GM19467 (cell line): ENCODE data around the gene ARMC5.
"Not testable (repeated sequence)": the region's sequence is repeated elsewhere in the genome, so short reads cannot be mapped to it uniquely, and the experiment has no call there.

Source experiments
- ATAC-seq: cut with Tn5 transposase; IDR thresholded peaks from one replicate; pipeline ENCODE4 v1.9.1; 2021; ENCODE audit warnings: mild to moderate bottlenecking, moderate library complexity; ENCODE audit not compliant: unreplicated experiment

The ARMC5 gene

DNA sequence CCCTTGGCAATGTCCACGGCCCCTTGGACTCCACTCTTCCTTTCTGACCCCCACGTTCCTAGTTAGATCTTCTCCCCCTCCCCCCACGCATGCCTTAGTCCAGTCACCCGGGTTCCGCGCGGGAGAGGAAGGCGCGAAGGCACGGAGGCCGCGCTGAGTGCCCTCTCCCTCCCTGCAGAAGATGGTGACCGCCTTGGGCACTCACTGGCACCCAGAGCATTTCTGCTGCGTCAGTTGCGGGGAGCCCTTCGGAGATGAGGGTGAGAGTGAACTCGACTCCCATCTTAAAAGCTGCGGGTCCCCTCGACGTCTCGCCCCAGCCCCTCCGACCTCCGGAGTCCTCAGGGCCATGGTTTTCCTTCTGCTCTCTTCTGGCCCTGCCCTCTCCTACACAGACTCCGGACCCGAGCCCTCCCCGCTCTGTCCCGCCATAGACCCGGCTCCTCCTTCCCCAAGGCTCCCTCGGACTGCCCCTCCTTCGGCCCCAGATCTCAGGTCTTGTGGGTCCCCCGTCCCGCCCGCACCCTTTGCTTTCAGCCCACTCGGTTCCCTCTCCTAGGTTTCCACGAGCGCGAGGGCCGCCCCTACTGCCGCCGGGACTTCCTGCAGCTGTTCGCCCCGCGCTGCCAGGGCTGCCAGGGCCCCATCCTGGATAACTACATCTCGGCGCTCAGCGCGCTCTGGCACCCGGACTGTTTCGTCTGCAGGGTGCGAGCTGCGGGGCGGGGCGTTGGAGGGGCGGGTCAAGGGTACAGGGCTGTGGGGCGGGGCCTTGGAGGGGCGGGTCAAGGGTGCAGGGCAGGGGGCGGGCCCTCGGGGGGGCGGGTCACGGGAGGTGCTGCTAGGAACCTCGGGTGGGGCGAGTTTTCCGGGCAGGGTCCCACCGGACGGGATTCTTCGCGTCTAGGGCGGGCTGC, 17.3 kb downstream of the ARMC5 start:
- peak; percentile 60 for ATAC-seq

DNA sequence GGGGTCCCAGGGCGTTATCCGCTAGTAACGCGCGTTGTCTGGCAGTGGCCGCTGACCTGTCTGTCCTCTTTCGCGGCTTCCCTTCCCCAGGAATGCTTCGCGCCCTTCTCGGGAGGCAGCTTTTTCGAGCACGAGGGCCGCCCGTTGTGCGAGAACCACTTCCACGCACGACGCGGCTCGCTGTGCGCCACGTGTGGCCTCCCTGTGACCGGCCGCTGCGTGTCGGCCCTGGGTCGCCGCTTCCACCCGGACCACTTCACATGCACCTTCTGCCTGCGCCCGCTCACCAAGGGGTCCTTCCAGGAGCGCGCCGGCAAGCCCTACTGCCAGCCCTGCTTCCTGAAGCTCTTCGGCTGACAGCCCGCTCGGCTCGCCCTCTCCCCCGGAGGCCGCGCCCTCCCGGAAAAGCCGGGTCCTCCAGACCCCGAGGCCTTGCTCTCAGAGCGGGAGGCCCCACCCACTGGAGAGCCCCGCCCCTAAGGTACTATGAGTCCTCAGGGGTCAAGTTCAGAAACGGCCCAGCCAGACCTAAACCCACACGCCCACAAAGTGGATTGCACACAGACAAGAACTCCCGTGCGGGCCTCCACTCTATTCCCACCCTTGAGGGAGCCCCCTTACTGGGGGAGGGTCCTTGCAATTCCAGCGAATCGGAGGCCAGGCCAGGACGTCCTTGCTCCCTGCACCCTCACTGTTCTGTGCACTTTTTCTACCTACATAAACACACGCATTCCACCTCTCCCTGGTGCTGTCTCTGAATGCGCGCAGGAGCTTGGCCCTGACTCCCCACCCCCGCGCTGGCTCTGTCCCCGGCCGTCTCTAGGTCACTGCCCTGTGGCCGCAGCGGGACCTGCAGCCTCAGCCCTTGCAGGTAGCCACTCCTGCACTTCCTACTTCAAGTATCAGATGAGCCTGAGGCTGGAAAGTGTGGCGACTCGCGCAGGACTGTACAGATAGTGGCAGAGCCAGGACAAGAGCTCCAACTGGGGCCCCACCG, 18.2 kb downstream of the ARMC5 start:
- no peak for ATAC-seq

DNA sequence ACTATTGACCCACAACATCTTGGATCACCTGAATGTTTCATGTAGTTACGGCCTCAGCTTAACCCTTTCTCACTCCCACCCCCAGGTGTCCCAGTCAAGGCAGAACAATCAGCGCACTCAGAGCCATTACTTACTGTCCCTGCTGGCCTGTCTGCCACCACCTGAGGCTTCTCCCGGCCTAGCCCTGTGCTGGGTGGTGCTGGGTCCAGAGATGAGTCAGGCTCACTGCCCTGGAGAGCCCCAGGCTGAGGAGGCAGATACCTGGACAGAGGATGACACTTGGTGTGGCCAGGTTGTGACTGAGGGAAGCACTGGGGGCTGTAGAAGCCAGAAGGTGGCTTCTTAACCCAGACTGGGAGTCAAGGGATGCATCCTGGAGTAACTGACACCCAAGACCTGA, 19.7 kb downstream of the ARMC5 start:
- ATAC-seq, result no peak

GRCh38 chr16:31479751-31480150, 20.4 kb downstream of the ARMC5 start:
- ATAC-seq, result no peak

DNA sequence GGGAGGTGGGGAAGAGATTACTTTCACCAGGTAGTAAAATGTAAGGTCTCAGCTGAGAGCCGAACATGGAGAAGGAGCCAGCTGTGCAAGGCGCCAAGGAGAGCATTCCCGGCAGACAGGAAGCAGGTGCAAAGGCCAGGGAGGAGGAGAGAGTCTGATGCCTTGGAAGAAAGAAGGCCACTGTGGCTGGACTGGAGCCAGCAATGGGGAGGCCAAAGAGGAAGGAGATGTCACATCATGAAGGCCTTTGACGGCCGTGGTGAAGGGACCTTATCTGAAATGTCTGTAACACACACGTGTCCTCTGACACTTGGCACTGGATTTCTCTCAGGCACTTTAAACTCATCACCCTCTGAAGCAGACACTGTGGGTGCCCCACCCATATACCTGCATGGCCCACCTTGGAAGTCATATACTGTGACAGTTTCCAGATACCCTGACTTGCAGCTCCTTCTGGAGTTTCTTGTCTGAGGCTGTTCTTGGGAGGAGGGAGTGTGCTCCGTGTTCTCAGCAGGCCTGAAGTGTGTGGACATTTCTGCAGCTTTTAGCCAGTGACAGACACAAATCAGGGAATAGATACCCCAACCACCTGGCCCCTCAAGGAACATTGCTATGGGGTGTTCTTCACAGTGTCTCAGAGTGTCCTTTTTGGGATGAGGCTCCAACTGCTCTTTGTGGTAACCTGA, 21.7 kb downstream of the ARMC5 start:
- no peak for ATAC-seq

GRCh38 chr16:31483081-31483480, 23.8 kb downstream of the ARMC5 start, which contains the start of gene SLC5A2:
Gene SLC5A2 (plus strand): TSS chr16:31483123. CDS start chr16:31483137, 14 bp downstream.
- ATAC-seq, result no peak

DNA sequence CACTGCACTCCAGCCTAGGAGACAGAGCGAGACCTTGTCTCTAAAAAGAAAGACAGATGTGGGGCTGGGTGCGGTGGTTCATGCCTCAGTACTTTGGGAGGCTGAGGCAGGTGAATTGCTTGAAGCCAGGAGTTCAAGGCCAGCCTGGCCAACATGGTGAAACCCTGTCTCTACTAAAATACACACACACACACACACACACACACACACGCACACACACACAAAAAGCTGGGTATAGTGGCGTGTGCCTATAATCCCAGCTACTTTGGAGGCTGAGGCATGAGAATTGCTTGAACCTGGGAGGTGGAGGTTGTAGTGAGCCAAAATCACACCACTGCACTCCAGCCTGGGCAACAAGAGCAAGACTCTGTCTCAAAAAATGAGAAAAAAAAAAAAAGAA, 24.7 kb downstream of the ARMC5 start:
- ATAC-seq, result not testable (repeated sequence)

DNA sequence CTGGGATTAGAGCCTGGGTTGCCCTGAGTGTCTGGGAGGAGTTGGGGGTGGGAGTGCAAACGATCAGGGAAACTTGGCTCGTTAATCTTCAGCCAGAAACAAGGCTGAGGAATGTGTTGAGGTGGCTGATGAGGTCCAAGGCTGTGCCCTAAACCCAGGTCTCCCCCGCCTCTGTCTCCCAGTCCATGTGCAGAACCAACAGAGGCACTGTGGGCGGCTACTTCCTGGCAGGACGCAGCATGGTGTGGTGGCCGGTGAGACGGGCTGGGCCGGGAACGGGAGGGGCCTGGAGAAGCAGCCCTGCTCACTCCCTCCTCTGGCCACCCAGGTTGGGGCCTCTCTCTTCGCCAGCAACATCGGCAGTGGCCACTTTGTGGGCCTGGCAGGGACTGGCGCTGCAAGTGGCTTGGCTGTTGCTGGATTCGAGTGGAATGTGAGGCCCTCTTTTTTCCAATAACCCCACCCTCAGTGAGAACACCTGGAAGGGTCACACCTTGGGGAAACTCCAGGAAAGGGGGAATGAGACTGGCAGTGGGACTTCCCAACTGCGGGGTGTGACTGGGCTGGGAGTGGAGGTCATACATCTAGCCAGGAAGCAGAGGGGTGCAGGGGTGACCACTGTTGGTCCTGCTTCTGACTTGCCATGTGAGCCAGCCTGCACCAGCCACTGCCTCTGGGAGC, 25.3 kb downstream of the ARMC5 start:
- no peak for ATAC-seq

DNA sequence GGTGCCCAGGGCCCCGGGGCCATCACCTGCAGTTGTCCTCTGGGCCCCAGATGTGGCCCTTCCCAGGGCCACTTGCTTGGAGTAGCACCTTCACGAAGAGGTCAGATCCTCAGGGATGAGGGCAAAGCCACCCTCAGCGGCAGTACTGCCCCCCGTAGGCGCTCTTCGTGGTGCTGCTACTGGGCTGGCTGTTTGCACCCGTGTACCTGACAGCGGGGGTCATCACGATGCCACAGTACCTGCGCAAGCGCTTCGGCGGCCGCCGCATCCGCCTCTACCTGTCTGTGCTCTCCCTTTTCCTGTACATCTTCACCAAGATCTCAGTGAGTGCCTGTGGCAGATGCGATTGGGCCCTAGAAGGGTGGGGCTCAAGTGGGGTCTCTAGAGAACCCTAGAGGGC, 26.3 kb downstream of the ARMC5 start:
- ATAC-seq, result no peak

GRCh38 chr16:31486045-31486444, 26.7 kb downstream of the ARMC5 start:
- ATAC-seq, result no peak

- ATAC-seq, result no peak
These were observed 27.9 kb downstream of the ARMC5 start for GRCh38 chr16:31487071-31487719.

DNA sequence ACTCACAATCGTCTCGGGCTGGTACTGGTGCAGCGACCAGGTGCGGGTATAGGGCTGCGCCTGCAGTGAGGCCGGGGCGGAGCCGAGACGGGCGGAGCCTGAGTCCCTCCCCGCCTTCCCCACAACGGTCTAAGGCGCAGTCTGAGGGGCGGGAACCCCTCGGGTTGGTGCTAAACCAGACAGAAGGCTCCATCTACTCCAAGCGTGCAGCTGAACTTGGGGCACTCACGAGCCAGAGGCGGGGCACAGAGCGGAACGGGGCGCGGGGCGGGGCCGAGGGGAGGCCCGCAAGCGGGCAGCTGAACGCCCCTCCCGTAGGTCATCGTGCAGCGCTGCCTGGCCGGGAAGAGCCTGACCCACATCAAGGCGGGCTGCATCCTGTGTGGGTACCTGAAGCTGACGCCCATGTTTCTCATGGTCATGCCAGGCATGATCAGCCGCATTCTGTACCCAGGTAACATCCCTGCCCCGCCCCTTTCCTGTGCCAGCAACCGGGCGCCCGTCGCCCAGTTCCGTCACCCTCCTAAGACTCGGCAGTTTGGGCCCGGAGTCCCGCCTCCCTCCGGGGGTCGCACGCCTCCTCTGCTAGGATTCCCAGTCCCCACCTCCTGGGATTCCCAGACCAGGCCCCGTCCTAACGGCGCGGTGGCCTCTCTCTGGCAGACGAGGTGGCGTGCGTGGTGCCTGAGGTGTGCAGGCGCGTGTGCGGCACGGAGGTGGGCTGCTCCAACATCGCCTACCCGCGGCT, 28.6 kb downstream of the ARMC5 start:
- peak; percentile 73 for ATAC-seq

- ATAC-seq, result no peak
These were observed 29.4 kb downstream of the ARMC5 start for GRCh38 chr16:31488468-31489297.

- no peak for ATAC-seq
These were observed 29.9 kb downstream of the ARMC5 start for GRCh38 chr16:31489298-31489564.

DNA sequence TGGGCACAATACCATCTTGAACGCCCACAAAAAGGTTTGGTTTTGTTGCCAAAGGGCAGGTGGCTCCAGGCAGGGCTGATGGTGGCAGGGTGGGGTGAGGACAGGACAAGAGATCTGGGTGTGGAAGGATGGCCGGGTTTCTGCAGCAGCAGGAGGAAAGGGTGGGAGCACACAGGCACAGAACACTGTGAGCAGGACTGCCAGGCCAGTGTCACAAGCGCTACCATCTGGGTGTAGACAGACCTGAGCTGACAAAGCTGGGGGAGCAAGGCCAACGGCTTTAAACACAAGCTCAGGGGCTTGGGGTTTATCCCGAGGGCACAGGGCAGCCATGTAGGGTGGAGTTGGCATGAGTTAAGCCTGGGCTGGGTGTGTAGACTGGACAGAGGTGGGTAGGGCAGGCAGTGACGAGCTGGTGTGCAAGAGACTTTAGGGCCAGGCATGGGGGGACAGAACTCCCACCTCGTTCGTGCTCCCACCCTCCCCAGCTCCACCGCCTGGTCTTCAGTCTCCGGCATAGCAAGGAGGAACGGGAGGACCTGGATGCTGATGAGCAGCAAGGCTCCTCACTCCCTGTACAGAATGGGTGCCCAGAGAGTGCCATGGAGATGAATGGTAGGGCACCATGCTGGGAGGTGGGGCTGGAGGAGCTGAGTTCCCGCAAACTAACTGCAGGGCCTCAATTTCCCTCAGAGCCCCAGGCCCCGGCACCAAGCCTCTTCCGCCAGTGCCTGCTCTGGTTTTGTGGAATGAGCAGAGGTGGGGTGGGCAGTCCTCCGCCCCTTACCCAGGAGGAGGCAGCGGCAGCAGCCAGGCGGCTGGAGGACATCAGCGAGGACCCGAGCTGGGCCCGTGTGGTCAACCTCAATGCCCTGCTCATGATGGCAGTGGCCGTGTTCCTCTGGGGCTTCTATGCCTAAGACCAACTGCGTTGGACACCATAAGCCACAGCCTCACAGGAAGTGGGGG, 30.6 kb downstream of the ARMC5 start:
- no peak for ATAC-seq

DNA sequence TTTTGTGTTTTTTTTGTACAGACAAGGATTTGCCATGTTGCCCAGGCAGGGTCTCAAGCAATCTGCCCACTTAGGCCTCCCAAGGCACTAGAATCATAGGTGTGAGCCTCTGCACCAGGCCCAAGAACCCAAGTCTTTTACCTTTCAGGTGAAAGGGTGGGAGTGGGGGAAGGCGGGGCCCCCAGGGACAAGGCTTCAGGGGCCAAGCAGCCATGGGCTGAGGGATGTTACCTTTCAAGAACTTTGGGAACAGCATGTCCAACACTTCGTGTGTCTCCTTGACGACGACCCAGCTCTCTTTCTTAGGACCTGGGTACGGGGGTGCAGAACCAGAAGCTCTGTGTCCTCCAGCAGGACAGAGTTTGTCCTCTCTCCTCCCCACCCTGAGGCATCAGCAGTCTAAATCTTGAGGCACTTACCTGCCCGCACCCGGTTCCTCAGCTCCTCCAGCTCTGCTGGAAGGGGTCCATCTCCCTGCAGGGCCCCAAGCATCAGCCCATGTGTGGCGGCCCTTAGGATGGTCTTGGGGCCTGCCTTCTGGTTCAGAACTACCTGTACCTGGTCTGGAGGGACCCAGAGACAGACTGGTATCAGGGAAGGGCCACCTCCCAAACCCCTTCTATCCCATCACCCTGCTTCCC, 32.6 kb downstream of the ARMC5 start:
- ATAC-seq, result no peak
